Calu3 (cell line): ENCODE results near the gene ZNF14. TPM values are rescaled to one million over a fixed set of nuclear protein-coding genes. Genes with fewer than 3 reads are reported as not detected.
"Not testable (repeated sequence)": the region's sequence is repeated elsewhere in the genome, so short reads cannot be mapped to it uniquely, and the experiment has no call there.

Source experiments
- BruUV-seq: library from RNA; stranded (reverse); fragments of 400-500 nt; replicated peaks from 2 replicates; lab custom pipeline; 2021; lab: Mats Ljungman, UMichigan
- CTCF ChIA-PET: fragments of 300-600 bp; sonication (Branson Sonifier 250); formaldehyde crosslinking; loops from one replicate; lab custom pipeline; 2022; ENCODE audit warnings: antibody characterized with exemption; lab: Charles Lee
- DNase-seq: peaks from one replicate; pipeline ENCODE4 v3.0.0; 2022
- H3K27ac Mint-ChIP-seq: one replicate; pipeline ENCODE4 v1.8.0; 2022; ENCODE audit warnings: mixed read lengths; ENCODE audit not compliant: unreplicated experiment
- H3K27me3 Mint-ChIP-seq: one replicate; pipeline ENCODE4 v1.8.0; 2022; ENCODE audit warnings: mixed read lengths; ENCODE audit not compliant: unreplicated experiment
- H3K36me3 Mint-ChIP-seq: one replicate; pipeline ENCODE4 v1.8.0; 2022; ENCODE audit warnings: mild to moderate bottlenecking, moderate library complexity, mixed read lengths; ENCODE audit not compliant: insufficient read depth, unreplicated experiment
- H3K4me1 Mint-ChIP-seq: one replicate; pipeline ENCODE4 v1.8.0; 2022; ENCODE audit warnings: mild to moderate bottlenecking, low read depth, mixed read lengths; ENCODE audit not compliant: unreplicated experiment
- H3K4me3 Mint-ChIP-seq: one replicate; pipeline ENCODE4 v1.8.0; 2022; ENCODE audit warnings: mild to moderate bottlenecking, low read depth, moderate library complexity, mixed read lengths; ENCODE audit not compliant: unreplicated experiment
- H3K9me3 Mint-ChIP-seq: one replicate; pipeline ENCODE4 v1.8.0; 2022; ENCODE audit warnings: low read depth, mixed read lengths; ENCODE audit not compliant: unreplicated experiment
- intact Hi-C: fragments of 100-400 bp; cut with micrococcal nuclease; formaldehyde crosslinking; loops from one replicate; pipeline ENCODE4 v1.10.0; 2022; ENCODE audit not compliant: unreplicated experiment
- total RNA-seq: library from RNA; stranded (reverse); gene quantifications from 2 replicates; pipeline ENCODE4 v1.2.3, GENCODE V29; 2022
- TF ChIP-seq, protein P1 (sequence below): fragments of 200-600 bp; IDR thresholded peaks from one replicate; pipeline ENCODE4 v1.8.0; 2022; ENCODE audit warnings: antibody characterized with exemption; ENCODE audit not compliant: unreplicated experiment

ZNF14 gene
- total RNA-seq, 1 experiment from 2014 or later: 3.1 TPM

DNA sequence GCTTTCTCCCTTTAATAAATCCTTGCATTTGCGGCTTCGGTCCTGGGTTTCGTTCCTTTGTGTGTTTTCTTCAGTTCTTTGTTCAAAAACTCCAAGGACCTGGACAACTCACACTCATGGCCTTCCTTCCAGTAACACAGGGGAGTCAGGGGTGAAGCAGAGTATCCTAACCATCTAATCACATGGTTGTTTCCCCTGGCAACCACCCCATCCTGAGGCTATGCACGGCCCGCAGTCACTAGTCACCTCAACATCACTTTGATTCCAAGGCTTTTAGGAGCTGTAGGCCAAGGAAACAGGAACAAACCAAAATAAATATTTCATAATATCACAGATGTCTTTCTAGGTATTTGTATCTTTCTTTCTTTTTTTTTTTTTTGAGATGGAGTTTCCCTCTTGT lies 35.3 kb downstream of the ZNF14 start:
- H3K9me3 Mint-ChIP-seq: peaks cover 2% of the 10 kb centered on the region
- CTCF ChIA-PET: no interaction called here

DNA sequence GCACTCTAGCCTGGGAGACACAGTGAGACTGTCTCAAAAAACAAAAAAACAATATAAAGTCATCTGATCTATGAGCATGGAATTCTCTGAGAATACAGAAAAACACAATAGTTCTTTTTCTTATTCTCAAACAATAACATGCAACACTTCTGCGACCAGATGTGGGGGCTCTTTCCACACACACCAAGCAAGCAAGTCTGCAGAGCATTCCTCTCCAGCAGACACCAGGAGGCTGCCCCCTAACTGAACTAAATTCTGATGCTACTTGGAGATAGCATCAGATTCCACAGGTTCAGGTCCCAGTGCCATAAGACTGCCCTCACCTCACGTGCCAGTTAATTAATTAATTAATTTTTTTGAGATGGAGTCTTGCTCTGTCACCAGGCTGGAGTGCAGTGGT lies 36.5 kb downstream of the ZNF14 start:
- TF ChIP-seq, protein P1, sequence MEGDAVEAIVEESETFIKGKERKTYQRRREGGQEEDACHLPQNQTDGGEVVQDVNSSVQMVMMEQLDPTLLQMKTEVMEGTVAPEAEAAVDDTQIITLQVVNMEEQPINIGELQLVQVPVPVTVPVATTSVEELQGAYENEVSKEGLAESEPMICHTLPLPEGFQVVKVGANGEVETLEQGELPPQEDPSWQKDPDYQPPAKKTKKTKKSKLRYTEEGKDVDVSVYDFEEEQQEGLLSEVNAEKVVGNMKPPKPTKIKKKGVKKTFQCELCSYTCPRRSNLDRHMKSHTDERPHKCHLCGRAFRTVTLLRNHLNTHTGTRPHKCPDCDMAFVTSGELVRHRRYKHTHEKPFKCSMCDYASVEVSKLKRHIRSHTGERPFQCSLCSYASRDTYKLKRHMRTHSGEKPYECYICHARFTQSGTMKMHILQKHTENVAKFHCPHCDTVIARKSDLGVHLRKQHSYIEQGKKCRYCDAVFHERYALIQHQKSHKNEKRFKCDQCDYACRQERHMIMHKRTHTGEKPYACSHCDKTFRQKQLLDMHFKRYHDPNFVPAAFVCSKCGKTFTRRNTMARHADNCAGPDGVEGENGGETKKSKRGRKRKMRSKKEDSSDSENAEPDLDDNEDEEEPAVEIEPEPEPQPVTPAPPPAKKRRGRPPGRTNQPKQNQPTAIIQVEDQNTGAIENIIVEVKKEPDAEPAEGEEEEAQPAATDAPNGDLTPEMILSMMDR: no peak
- Mint-ChIP-seq H3K27me3 (no peaks in the 10 kb centered on the region), H3K36me3 (no peaks in the 10 kb centered on the region), H3K4me1 (no peaks in the 10 kb centered on the region), H3K9me3 (peaks cover 2% of the 10 kb centered on the region), H3K4me3 (no peak overlapping the region), H3K27ac (no peak overlapping the region)
- no peak for DNase-seq
- intact Hi-C loops: no loop called here
- CTCF ChIA-PET: no interaction called here
- no TSS peak for BruUV-seq

More for the DNA sequence above, 35.3 kb downstream of the ZNF14 start:
- H3K36me3 Mint-ChIP-seq: no peaks in the 10 kb centered on the region
- no peaks in the 10 kb centered on the region for H3K27me3 Mint-ChIP-seq
- H3K4me3 Mint-ChIP-seq: no peak overlapping the region
- H3K27ac Mint-ChIP-seq: no peak overlapping the region
- intact Hi-C loops: no loop called here
- BruUV-seq: no TSS peak
- TF ChIP-seq, protein P1: no peak
- DNase-seq: no peak
- H3K4me1 Mint-ChIP-seq: no peaks in the 10 kb centered on the region

DNA sequence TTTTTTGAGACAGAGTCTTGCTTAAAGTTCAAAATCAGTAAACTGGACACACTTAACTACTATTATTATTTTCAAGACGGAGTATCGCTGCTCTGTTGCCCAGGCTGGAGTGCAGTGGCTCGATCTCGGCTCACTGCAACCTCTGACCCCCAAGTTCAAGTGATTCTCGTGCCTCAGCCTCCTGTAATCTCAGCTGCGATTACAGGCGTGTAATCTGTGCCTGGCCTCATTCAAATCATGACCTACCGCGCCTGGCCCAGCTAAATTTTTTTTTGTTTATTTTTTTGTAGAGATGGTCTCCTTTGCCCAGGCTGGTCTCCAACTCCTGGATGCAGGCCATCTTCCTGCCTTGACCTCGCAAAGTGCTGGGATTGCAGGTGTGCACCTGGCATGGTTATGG lies 41.2 kb downstream of the ZNF14 start:
- no peak for DNase-seq
- no peak overlapping the region for H3K27ac Mint-ChIP-seq
- CTCF ChIA-PET: no interaction called here
- no peaks in the 10 kb centered on the region for H3K4me1 Mint-ChIP-seq
- TF ChIP-seq, protein P1: no peak
- no peaks in the 10 kb centered on the region for H3K36me3 Mint-ChIP-seq
- H3K9me3 Mint-ChIP-seq: no peaks in the 10 kb centered on the region
- H3K4me3 Mint-ChIP-seq: no peak overlapping the region
- no peaks in the 10 kb centered on the region for H3K27me3 Mint-ChIP-seq
- intact Hi-C loops: no loop called here
- BruUV-seq: no TSS peak

DNA sequence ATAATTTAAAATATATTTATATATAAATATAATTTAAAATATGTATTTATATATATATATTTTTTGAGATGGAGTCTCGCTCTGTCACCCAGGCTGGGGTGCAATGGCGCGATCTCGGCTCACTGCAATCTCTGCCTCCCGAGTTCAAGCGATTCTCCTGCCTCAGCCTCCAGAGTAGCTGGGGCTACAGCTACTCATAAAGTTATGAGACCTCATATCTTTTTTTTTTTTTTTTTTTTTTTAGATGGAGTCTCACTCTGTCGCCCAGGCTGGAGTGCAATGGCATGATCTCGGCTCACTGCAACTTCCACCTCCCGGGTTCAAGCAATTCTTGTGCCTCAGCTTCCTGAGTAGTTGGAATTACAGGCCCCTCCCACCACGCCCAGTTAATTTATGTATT lies 43.9 kb downstream of the ZNF14 start:
- H3K27ac Mint-ChIP-seq, H3K4me3 Mint-ChIP-seq, H3K27me3 Mint-ChIP-seq, CTCF ChIA-PET, H3K4me1 Mint-ChIP-seq, intact Hi-C loops, H3K9me3 Mint-ChIP-seq, BruUV-seq, H3K36me3 Mint-ChIP-seq, DNase-seq: not testable (repeated sequence)

DNA sequence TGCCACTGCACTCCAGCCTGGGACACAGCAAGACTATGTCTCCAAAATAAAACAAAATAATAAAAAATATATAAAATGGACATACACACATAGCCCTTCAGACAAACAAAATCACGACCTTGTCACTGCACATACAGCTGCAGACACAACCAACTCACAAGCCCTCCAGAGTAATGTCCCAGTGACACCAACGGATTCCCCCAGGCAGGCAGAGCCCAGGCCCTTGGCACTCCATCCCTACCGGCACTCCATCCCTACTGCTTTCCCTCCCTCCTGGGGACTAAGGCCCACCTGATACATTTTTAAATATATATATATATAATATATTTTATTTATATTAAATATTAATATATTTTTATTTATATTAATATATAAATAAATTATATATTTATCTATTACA lies 45.8 kb downstream of the ZNF14 start:
- no TSS peak for BruUV-seq
- CTCF ChIA-PET: no interaction called here
- DNase-seq: no peak
- Mint-ChIP-seq H3K4me1 (no peaks in the 10 kb centered on the region), H3K27me3 (no peaks in the 10 kb centered on the region), H3K36me3 (no peaks in the 10 kb centered on the region), H3K4me3 (no peak overlapping the region), H3K9me3 (peaks cover 3% of the 10 kb centered on the region), H3K27ac (no peak overlapping the region)
- intact Hi-C loops: no loop called here
- TF ChIP-seq, protein P1: no peak
